ENCODE data around the gene ZNF488.

Gene ZNF488

GRCh38 chr10:47379901-47380300 is 4.2 kb downstream of the ZNF488 start:
- H3K9ac ChIP-seq: no peak overlapping the region
- H3K4me1 ChIP-seq (ENCODE audit: low read depth, poor library complexity, severe bottlenecking): peaks cover 7% of the 10 kb centered on the region
- 0 out of 2 replicates have a peak, but pooled peaks cover 2% of the 10 kb centered on the region for H3K27me3 ChIP-seq (ENCODE audit: insufficient read depth, low read depth)
- H4K20me1 ChIP-seq (ENCODE audit: insufficient read depth): no peaks in the 10 kb centered on the region
- H3K36me3 ChIP-seq (ENCODE audit: insufficient read depth): no peaks in the 10 kb centered on the region
- H3K27ac ChIP-seq: no peak overlapping the region
- H3K79me2 ChIP-seq (ENCODE audit: insufficient read depth, low read depth): no peaks in the 10 kb centered on the region
- TF ChIP-seq, protein P1, sequence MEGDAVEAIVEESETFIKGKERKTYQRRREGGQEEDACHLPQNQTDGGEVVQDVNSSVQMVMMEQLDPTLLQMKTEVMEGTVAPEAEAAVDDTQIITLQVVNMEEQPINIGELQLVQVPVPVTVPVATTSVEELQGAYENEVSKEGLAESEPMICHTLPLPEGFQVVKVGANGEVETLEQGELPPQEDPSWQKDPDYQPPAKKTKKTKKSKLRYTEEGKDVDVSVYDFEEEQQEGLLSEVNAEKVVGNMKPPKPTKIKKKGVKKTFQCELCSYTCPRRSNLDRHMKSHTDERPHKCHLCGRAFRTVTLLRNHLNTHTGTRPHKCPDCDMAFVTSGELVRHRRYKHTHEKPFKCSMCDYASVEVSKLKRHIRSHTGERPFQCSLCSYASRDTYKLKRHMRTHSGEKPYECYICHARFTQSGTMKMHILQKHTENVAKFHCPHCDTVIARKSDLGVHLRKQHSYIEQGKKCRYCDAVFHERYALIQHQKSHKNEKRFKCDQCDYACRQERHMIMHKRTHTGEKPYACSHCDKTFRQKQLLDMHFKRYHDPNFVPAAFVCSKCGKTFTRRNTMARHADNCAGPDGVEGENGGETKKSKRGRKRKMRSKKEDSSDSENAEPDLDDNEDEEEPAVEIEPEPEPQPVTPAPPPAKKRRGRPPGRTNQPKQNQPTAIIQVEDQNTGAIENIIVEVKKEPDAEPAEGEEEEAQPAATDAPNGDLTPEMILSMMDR (conservative IDR thresholded peaks at IDR 0.05; ENCODE audit: low read depth, low read length): no peak
- H3K4me3 ChIP-seq (IDR thresholded peaks at IDR 0.05; ENCODE audit: insufficient read depth, low read depth, low read length): no peak overlapping the region
- H3K4me2 ChIP-seq: no peak overlapping the region
- no peak overlapping the region for H2AFZ ChIP-seq (ENCODE audit: low read depth)

- TF ChIP-seq, protein P1 (conservative IDR thresholded peaks at IDR 0.05; ENCODE audit: low read depth, low read length): no peak
- Histone ChIP-seq H3K9ac (no peak overlapping the region), H3K4me1 (ENCODE audit: low read depth, poor library complexity, severe bottlenecking) (peaks cover 7% of the 10 kb centered on the region), H4K20me1 (ENCODE audit: insufficient read depth) (no peaks in the 10 kb centered on the region), H3K27me3 (ENCODE audit: insufficient read depth, low read depth) (0 out of 2 replicates have a peak, but pooled peaks cover 2% of the 10 kb centered on the region), H3K27ac (no peak overlapping the region), H2AFZ (ENCODE audit: low read depth) (no peak overlapping the region), H3K4me3 (IDR thresholded peaks at IDR 0.05; ENCODE audit: insufficient read depth, low read depth, low read length) (no peak overlapping the region), H3K4me2 (no peak overlapping the region), H3K79me2 (ENCODE audit: insufficient read depth, low read depth) (no peaks in the 10 kb centered on the region), H3K36me3 (ENCODE audit: insufficient read depth) (no peaks in the 10 kb centered on the region)
These were observed 4.7 kb downstream of the ZNF488 start for GRCh38 chr10:47379445-47379785.

GRCh38 chr10:47378606-47379444 is 5.3 kb downstream of the ZNF488 start:
- Histone ChIP-seq H3K9ac (no peak overlapping the region), H3K36me3 (ENCODE audit: insufficient read depth) (no peaks in the 10 kb centered on the region), H2AFZ (ENCODE audit: low read depth) (no peak overlapping the region), H3K4me1 (ENCODE audit: low read depth, poor library complexity, severe bottlenecking) (peaks cover 7% of the 10 kb centered on the region), H3K4me3 (IDR thresholded peaks at IDR 0.05; ENCODE audit: insufficient read depth, low read depth, low read length) (no peak overlapping the region), H3K79me2 (ENCODE audit: insufficient read depth, low read depth) (no peaks in the 10 kb centered on the region), H3K4me2 (no peak overlapping the region), H3K27ac (no peak overlapping the region), H3K27me3 (ENCODE audit: insufficient read depth, low read depth) (0 out of 2 replicates have a peak, but pooled peaks cover 2% of the 10 kb centered on the region), H4K20me1 (ENCODE audit: insufficient read depth) (no peaks in the 10 kb centered on the region)
- TF ChIP-seq, protein P1 (conservative IDR thresholded peaks at IDR 0.05; ENCODE audit: low read depth, low read length): no peak

DNA sequence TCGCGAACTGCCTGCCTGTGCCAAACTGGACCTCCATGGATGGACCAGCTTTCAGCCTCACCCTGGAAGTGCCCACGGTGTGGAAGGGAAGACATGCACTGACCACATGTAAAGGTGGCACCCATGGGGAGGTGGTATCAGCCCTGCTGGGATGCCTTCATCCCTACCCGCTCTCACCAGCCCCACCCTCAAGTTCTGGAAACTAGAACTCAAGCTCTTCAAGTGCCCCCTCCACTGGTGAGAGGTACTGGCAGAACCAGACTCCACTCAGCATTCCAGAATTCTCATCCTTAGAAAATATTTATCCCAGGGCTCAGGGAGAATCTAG is 5.9 kb downstream of the ZNF488 start:
- no peak overlapping the region for H3K9ac ChIP-seq
- H3K79me2 ChIP-seq (ENCODE audit: insufficient read depth, low read depth): no peaks in the 10 kb centered on the region
- H4K20me1 ChIP-seq (ENCODE audit: insufficient read depth): no peaks in the 10 kb centered on the region
- H3K4me2 ChIP-seq: no peak overlapping the region
- no peak overlapping the region for H2AFZ ChIP-seq (ENCODE audit: low read depth)
- no peak overlapping the region for H3K27ac ChIP-seq
- H3K36me3 ChIP-seq (ENCODE audit: insufficient read depth): no peaks in the 10 kb centered on the region
- H3K4me1 ChIP-seq (ENCODE audit: low read depth, poor library complexity, severe bottlenecking): peaks cover 3% of the 10 kb centered on the region
- 0 out of 2 replicates have a peak, but pooled peaks cover 2% of the 10 kb centered on the region for H3K27me3 ChIP-seq (ENCODE audit: insufficient read depth, low read depth)
- TF ChIP-seq, protein P1 (conservative IDR thresholded peaks at IDR 0.05; ENCODE audit: low read depth, low read length): no peak
- no peak overlapping the region for H3K4me3 ChIP-seq (IDR thresholded peaks at IDR 0.05; ENCODE audit: insufficient read depth, low read depth, low read length)
